ENCODE measurements around the gene CAPN14.

Gene CAPN14

GRCh38 chr2:31141443-31142085 is 75.8 kb downstream of the CAPN14 start:
- no peak for DNase-seq (ENCODE audit: low spot score)

DNA sequence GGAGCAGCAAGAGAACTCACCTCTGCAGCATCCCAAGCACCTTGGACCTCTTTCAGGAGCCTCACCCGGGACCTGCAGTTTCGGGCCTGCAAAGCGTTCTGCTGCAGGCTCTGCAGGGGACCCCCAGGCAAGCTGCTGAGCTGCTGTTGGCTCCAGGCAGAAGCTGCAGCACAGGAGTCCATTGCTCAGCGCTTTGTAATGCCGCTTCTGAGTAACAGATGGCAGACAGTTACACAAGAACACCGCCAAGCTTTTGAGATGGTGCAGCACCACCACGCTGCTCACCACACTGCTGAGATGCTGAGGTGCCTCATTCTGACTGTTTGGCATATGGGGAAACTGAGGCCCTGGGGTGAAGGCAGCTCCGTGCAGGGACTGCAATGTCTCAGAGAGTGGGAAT is 77.2 kb downstream of the CAPN14 start:
- DNase-seq (ENCODE audit: low spot score), result no peak

GRCh38 chr2:31139671-31140070 is 77.6 kb downstream of the CAPN14 start:
- no peak for DNase-seq (ENCODE audit: low spot score)

GRCh38 chr2:31138037-31138962 is 79.0 kb downstream of the CAPN14 start, which contains the start of gene GALNT14:
Gene GALNT14, minus strand, starts transcription at chr2:31138440. Its CDS starts 354 bp downstream, at chr2:31138086.
- peak; percentile 60 for DNase-seq (ENCODE audit: low spot score)

DNA sequence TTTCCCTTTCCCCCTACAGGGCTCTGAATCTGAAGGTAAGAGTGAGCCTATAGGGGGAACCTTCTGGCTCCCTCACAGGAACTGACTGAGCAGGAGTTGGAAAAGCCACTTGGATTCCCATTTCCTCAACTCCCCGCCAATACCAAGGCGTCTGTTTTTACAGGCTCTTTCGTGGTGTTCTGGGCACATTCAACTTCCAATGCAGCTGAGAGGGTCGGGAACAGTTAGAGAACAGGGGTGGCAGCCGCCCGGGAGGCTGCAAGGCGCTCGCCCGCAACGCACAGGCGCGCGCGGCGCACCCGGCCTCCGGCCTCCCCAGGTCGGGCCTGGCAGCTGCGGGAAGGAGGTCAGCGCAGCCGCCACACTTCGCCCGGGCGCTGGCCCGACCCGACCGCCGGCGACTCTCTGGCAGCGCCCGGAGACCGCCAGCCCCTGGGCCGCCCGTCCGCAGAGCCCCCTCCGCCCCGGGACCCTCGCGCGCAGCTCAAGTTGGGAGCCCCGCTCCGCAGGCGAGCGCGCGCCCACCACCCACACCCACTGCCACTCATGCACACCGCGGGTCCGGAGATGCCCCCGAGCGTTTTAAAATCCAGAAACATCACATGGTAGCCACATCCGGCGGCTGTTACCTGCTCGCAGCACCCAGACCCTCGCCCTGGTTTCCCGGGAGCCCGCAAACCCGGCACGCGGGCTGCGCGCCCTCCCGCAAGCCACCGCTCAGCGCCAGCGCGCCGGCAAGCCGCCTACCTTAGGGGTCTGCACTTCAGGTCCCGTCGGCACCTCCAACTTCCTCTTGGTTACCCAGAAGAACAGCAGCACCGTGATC is 79.9 kb downstream of the CAPN14 start:
- peak; percentile 36 for DNase-seq (ENCODE audit: low spot score)

GRCh38 chr2:31136732-31137131 is 80.6 kb downstream of the CAPN14 start:
- DNase-seq (ENCODE audit: low spot score), result no peak

GRCh38 chr2:31136000-31136399 is 81.3 kb downstream of the CAPN14 start:
- DNase-seq (ENCODE audit: low spot score), result no peak

GRCh38 chr2:31134480-31134879 is 82.8 kb downstream of the CAPN14 start:
- no peak for DNase-seq (ENCODE audit: low spot score)

GRCh38 chr2:31132786-31133185 is 84.5 kb downstream of the CAPN14 start:
- DNase-seq (ENCODE audit: low spot score), result no peak

DNA sequence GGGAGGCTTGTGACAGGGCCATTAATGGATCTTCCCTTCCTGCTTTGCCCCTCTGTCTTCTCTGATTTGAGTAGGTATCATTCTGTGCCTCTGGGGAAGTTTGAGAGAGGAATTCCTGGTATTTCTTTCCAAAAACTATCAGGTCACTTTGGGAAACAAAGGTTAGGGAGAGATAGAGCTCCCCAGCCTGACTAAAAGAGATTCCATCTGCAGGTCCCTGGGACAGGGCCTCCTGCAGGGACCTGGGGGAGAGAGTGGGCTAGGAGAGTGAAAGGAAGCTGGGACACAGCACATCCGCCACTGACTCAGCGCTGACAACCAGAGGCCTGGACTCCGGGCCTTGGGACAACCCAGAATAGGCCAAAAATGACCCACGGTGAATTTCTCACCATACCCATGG is 85.4 kb downstream of the CAPN14 start:
- no peak for DNase-seq (ENCODE audit: low spot score)

DNA sequence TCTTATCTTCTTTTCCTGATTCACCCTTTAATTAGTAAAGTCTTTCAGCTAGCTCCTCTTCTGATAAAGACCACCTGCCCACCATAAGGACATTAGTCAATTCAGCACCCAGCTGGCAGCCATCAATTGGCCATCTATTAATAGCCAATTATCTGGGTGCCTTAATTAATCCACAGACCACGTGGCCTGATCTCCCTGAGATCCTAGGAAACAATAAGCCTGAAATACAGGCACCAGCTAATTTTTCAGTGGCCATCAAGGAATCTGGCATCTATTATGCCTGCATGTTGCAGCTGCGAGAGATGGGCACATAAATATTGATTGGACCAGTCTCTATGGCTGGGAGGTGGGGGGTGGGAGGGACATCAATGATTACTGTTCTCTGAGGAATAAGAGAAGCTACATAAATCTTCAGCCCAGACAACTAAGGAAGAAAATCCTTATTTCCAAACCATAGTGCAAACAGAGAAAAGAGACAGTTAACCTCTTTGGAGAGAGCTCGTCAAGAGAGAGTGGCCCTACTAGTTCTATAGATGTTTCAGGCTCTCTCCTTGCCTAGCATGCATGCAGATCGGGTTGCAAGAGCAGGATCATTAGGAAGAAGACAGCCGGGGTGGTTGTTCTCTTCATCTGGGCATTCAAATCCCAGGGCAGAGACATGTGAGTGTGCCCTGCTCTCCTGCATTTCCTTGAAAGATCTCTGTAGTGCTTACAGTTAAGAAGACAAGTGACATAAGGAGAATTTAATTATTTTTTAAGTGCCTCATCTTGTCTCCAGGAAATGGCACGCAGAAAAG is 87.7 kb downstream of the CAPN14 start:
- no peak for DNase-seq (ENCODE audit: low spot score)

- DNase-seq (ENCODE audit: low spot score), result no peak
Observed at GRCh38 chr2:31127931-31128330, 89.4 kb downstream of the CAPN14 start.

GRCh38 chr2:31125918-31126695 is 91.2 kb downstream of the CAPN14 start:
- DNase-seq (ENCODE audit: low spot score), result no peak

GRCh38 chr2:31124904-31125303 is 92.4 kb downstream of the CAPN14 start:
- no peak for DNase-seq (ENCODE audit: low spot score)

Data from kidney capillary endothelial cell (primary cell).